ENCODE measurements around the gene PRKG1.

PRKG1 gene

GRCh38 chr10:51371743-51372142 is 297.5 kb downstream of the PRKG1 start:
- Histone ChIP-seq H3K27me3 (ENCODE audit: insufficient read depth, low read length) (no peaks in the 10 kb centered on the region), H3K23ac (ENCODE audit: low read length) (no peak overlapping the region), H3K79me1 (ENCODE audit: low read length) (no peaks in the 10 kb centered on the region), H2AFZ (ENCODE audit: insufficient read depth, low read length, poor library complexity) (no peak overlapping the region), H4K91ac (ENCODE audit: low read depth, low read length) (no peak overlapping the region), H2BK5ac (ENCODE audit: low read depth, low read length, poor library complexity) (no peak overlapping the region), H3K4me1 (ENCODE audit: control insufficient read depth in 1 of 2, insufficient read depth in 2 of 2, low read length in 2 of 2) (no peaks in the 10 kb centered on the region), H4K12ac (ENCODE audit: low read depth, low read length) (no peak overlapping the region), H3K14ac (ENCODE audit: low read length) (no peak overlapping the region), H3K27ac (ENCODE audit: low read depth, low read length) (no peak overlapping the region), H3K79me2 (ENCODE audit: control insufficient read depth, insufficient read depth, low read length, poor library complexity) (no peaks in the 10 kb centered on the region), H3K4me3 (ENCODE audit: low read depth, low read length) (no peak overlapping the region), H3K9me3 (ENCODE audit: insufficient read depth, low read depth, low read length) (no peaks in the 10 kb centered on the region), H2AK5ac (ENCODE audit: low read length) (no peak overlapping the region), H3K18ac (ENCODE audit: low read length) (no peak overlapping the region), H3K4me2 (ENCODE audit: low read length) (no peak overlapping the region), H4K8ac (ENCODE audit: low read depth, low read length) (no peak overlapping the region), H2BK120ac (ENCODE audit: insufficient read depth, low read length, poor library complexity) (no peak overlapping the region), H2BK12ac (ENCODE audit: low read length) (no peak overlapping the region), H3K36me3 (ENCODE audit: control insufficient read depth in 1 of 2, insufficient read depth in 2 of 2, low read length in 2 of 2) (no peaks in the 10 kb centered on the region), H3K4ac (ENCODE audit: low read depth, low read length) (no peak overlapping the region), H3K9ac (ENCODE audit: low read length) (no peak overlapping the region)
- DNase-seq: peak in 1 of 2 donors; percentile 29
- no CpG with 5 or more reads among the region's 2 CpGs for whole genome bisulfite sequencing (ENCODE audit: extremely low coverage, insufficient coverage, insufficient read length)

GRCh38 chr10:51375790-51376189 is 301.5 kb downstream of the PRKG1 start:
- WGBS (ENCODE audit: extremely low coverage, insufficient coverage, insufficient read length): no CpG with 5 or more reads among the region's 2 CpGs
- no peaks in the 10 kb centered on the region for H3K27me3 ChIP-seq (ENCODE audit: insufficient read depth, low read length)

GRCh38 chr10:51377070-51377931 is 303.0 kb downstream of the PRKG1 start:
- Histone ChIP-seq H2AK5ac (ENCODE audit: low read length) (no peak overlapping the region), H3K79me2 (ENCODE audit: control insufficient read depth, insufficient read depth, low read length, poor library complexity) (no peaks in the 10 kb centered on the region), H2BK5ac (ENCODE audit: low read depth, low read length, poor library complexity) (no peak overlapping the region), H3K27me3 (ENCODE audit: insufficient read depth, low read length) (no peaks in the 10 kb centered on the region), H4K91ac (ENCODE audit: low read depth, low read length) (no peak overlapping the region), H3K4me1 (ENCODE audit: control insufficient read depth in 1 of 2, insufficient read depth in 2 of 2, low read length in 2 of 2) (no peaks in the 10 kb centered on the region), H3K4me3 (ENCODE audit: low read depth, low read length) (no peak overlapping the region), H2AFZ (ENCODE audit: insufficient read depth, low read length, poor library complexity) (no peak overlapping the region), H2BK120ac (ENCODE audit: insufficient read depth, low read length, poor library complexity) (no peak overlapping the region), H3K4me2 (ENCODE audit: low read length) (no peak overlapping the region), H2BK12ac (ENCODE audit: low read length) (no peak overlapping the region), H3K27ac (ENCODE audit: low read depth, low read length) (no peak overlapping the region), H3K18ac (ENCODE audit: low read length) (no peak overlapping the region), H4K8ac (ENCODE audit: low read depth, low read length) (no peak overlapping the region), H3K14ac (ENCODE audit: low read length) (no peak overlapping the region), H3K23ac (ENCODE audit: low read length) (no peak overlapping the region), H3K4ac (ENCODE audit: low read depth, low read length) (no peak overlapping the region), H3K36me3 (ENCODE audit: control insufficient read depth in 1 of 2, insufficient read depth in 2 of 2, low read length in 2 of 2) (no peaks in the 10 kb centered on the region), H3K79me1 (ENCODE audit: low read length) (no peaks in the 10 kb centered on the region), H3K9me3 (ENCODE audit: insufficient read depth, low read depth, low read length) (no peaks in the 10 kb centered on the region), H4K12ac (ENCODE audit: low read depth, low read length) (no peak overlapping the region), H3K9ac (ENCODE audit: low read length) (no peak overlapping the region)
- no peak for DNase-seq
- no CpG with 5 or more reads among the region's 4 CpGs for WGBS (ENCODE audit: extremely low coverage, insufficient coverage, insufficient read length)

More at GRCh38 chr10:51375790-51376189, 301.5 kb downstream of the PRKG1 start:
- Histone ChIP-seq H3K9ac (ENCODE audit: low read length) (no peak overlapping the region), H3K14ac (ENCODE audit: low read length) (no peak overlapping the region), H2AFZ (ENCODE audit: insufficient read depth, low read length, poor library complexity) (no peak overlapping the region), H3K4ac (ENCODE audit: low read depth, low read length) (no peak overlapping the region), H3K18ac (ENCODE audit: low read length) (no peak overlapping the region), H2AK5ac (ENCODE audit: low read length) (no peak overlapping the region), H2BK5ac (ENCODE audit: low read depth, low read length, poor library complexity) (no peak overlapping the region), H3K4me2 (ENCODE audit: low read length) (no peak overlapping the region), H4K91ac (ENCODE audit: low read depth, low read length) (no peak overlapping the region), H2BK12ac (ENCODE audit: low read length) (no peak overlapping the region), H3K23ac (ENCODE audit: low read length) (no peak overlapping the region), H3K4me3 (ENCODE audit: low read depth, low read length) (no peak overlapping the region), H3K79me1 (ENCODE audit: low read length) (no peaks in the 10 kb centered on the region), H4K8ac (ENCODE audit: low read depth, low read length) (no peak overlapping the region), H3K79me2 (ENCODE audit: control insufficient read depth, insufficient read depth, low read length, poor library complexity) (no peaks in the 10 kb centered on the region), H3K36me3 (ENCODE audit: control insufficient read depth in 1 of 2, insufficient read depth in 2 of 2, low read length in 2 of 2) (no peaks in the 10 kb centered on the region), H2BK120ac (ENCODE audit: insufficient read depth, low read length, poor library complexity) (no peak overlapping the region), H4K12ac (ENCODE audit: low read depth, low read length) (no peak overlapping the region), H3K4me1 (ENCODE audit: control insufficient read depth in 1 of 2, insufficient read depth in 2 of 2, low read length in 2 of 2) (no peaks in the 10 kb centered on the region), H3K9me3 (ENCODE audit: insufficient read depth, low read depth, low read length) (no peaks in the 10 kb centered on the region), H3K27ac (ENCODE audit: low read depth, low read length) (no peak overlapping the region)
- DNase-seq: no peak

GRCh38 chr10:51377932-51378599 is 303.8 kb downstream of the PRKG1 start:
- Histone ChIP-seq H2BK5ac (ENCODE audit: low read depth, low read length, poor library complexity) (no peak overlapping the region), H3K79me1 (ENCODE audit: low read length) (no peaks in the 10 kb centered on the region), H3K36me3 (ENCODE audit: control insufficient read depth in 1 of 2, insufficient read depth in 2 of 2, low read length in 2 of 2) (no peaks in the 10 kb centered on the region), H3K4me2 (ENCODE audit: low read length) (no peak overlapping the region), H2AFZ (ENCODE audit: insufficient read depth, low read length, poor library complexity) (no peak overlapping the region), H2BK12ac (ENCODE audit: low read length) (no peak overlapping the region), H4K8ac (ENCODE audit: low read depth, low read length) (no peak overlapping the region), H3K4me1 (ENCODE audit: control insufficient read depth in 1 of 2, insufficient read depth in 2 of 2, low read length in 2 of 2) (no peaks in the 10 kb centered on the region), H2BK120ac (ENCODE audit: insufficient read depth, low read length, poor library complexity) (no peak overlapping the region), H4K91ac (ENCODE audit: low read depth, low read length) (no peak overlapping the region), H3K18ac (ENCODE audit: low read length) (no peak overlapping the region), H4K12ac (ENCODE audit: low read depth, low read length) (no peak overlapping the region), H3K23ac (ENCODE audit: low read length) (no peak overlapping the region), H3K14ac (ENCODE audit: low read length) (no peak overlapping the region), H3K4me3 (ENCODE audit: low read depth, low read length) (no peak overlapping the region), H3K9me3 (ENCODE audit: insufficient read depth, low read depth, low read length) (no peaks in the 10 kb centered on the region), H2AK5ac (ENCODE audit: low read length) (no peak overlapping the region), H3K9ac (ENCODE audit: low read length) (no peak overlapping the region), H3K27ac (ENCODE audit: low read depth, low read length) (no peak overlapping the region), H3K79me2 (ENCODE audit: control insufficient read depth, insufficient read depth, low read length, poor library complexity) (no peaks in the 10 kb centered on the region), H3K27me3 (ENCODE audit: insufficient read depth, low read length) (no peaks in the 10 kb centered on the region), H3K4ac (ENCODE audit: low read depth, low read length) (no peak overlapping the region)
- DNase-seq: no peak
- no CpG with 5 or more reads among the region's 3 CpGs for WGBS (ENCODE audit: extremely low coverage, insufficient coverage, insufficient read length)

All from trophoblast cell (in vitro differentiated cells and primary cell).